Lower lobe of right lung (tissue), 2 donors: Measurements from ENCODE around the gene HTRA3. TPM values are rescaled to one million over a fixed set of nuclear protein-coding genes. Genes with fewer than 3 reads are reported as not detected.

Experiments
- ATAC-seq, 2 donors: fragments of 200-7000 bp; cut with Tn5 transposase; one replicate each; pipeline ENCODE4 v1.9.1; 2020 to 2022; ENCODE audit warnings: mild to moderate bottlenecking in 2 of 2, moderate library complexity in 2 of 2
- DNase-seq: peaks from one replicate; pipeline ENCODE4 v3.0.0-alpha.2; 2020
- H3K27ac ChIP-seq: fragments of 200-600 bp; one replicate; pipeline ENCODE4 v1.8.0; 2022
- H3K27me3 ChIP-seq: fragments of 200-600 bp; one replicate; pipeline ENCODE4 v1.8.0; 2022; ENCODE audit warnings: low read depth
- H3K36me3 ChIP-seq: fragments of 200-600 bp; one replicate; pipeline ENCODE4 v1.8.0; 2022; ENCODE audit warnings: mild to moderate bottlenecking
- H3K4me1 ChIP-seq: fragments of 200-600 bp; one replicate; pipeline ENCODE4 v1.8.0; 2022
- H3K4me3 ChIP-seq: fragments of 200-600 bp; one replicate; pipeline ENCODE4 v1.8.0; 2022; ENCODE audit warnings: mild to moderate bottlenecking
- H3K9me3 ChIP-seq: fragments of 200-600 bp; one replicate; pipeline ENCODE4 v1.8.0; 2022
- CTCF ChIP-seq: fragments of 200-600 bp; IDR thresholded peaks from one replicate; pipeline ENCODE4 v1.8.0; 2022; ENCODE audit warnings: antibody characterized with exemption, mild to moderate bottlenecking
- intact Hi-C: fragments of 100-400 bp; cut with DNase I; formaldehyde crosslinking; loops from one replicate; pipeline ENCODE4 v1.11.0; 2022
- total RNA-seq: library from RNA; stranded (reverse); fragmentation: NEBNext Ultra II Directional; extraction: Animal tissue kit (Norgen Biotek cat#: 25700); gene quantifications from one replicate; pipeline ENCODE4 v1.2.1, GENCODE V29; 2021
- donor health status: DM: no; HTN: yes; CAD: no; lungs with severe emphysema.

Gene HTRA3
- total RNA-seq, 1 donor from 2014 or later, result 15.5 TPM

GRCh38 chr4:8236106-8236919 lies 33.2 kb upstream of the HTRA3 start:
- Histone ChIP-seq H3K9me3 (no peaks in the 10 kb centered on the region), H3K36me3 (peaks cover 72% of the 10 kb centered on the region), H3K27me3 (no peaks in the 10 kb centered on the region), H3K27ac (no peak overlapping the region), H3K4me1 (no peaks in the 10 kb centered on the region), H3K4me3 (no peak overlapping the region)
- ATAC-seq (no peak), DNase-seq (peak; percentile 43)
- TF ChIP-seq CTCF, result no peak
- intact Hi-C loops, result no loop called here

- Histone ChIP-seq H3K27me3 (no peaks in the 10 kb centered on the region), H3K9me3 (no peaks in the 10 kb centered on the region), H3K4me3 (no peak overlapping the region), H3K36me3 (peaks cover 78% of the 10 kb centered on the region), H3K4me1 (peaks cover under 1% of the 10 kb centered on the region), H3K27ac (no peak overlapping the region)
- no peak for TF ChIP-seq CTCF
- ATAC-seq, result no peak
- DNase-seq, result peak; percentile 35
- intact Hi-C loops, result no loop called here
Measured at GRCh38 chr4:8236920-8237195, 32.7 kb upstream of the HTRA3 start.

- peaks cover 6% of the 10 kb centered on the region for H3K4me1 ChIP-seq
- H3K9me3 ChIP-seq, result no peaks in the 10 kb centered on the region
- DNase-seq (peak; percentile 44), ATAC-seq (no peak)
- no peak overlapping the region for H3K4me3 ChIP-seq
- no peaks in the 10 kb centered on the region for H3K27me3 ChIP-seq
- intact Hi-C loops, result no loop called here
- H3K36me3 ChIP-seq, result peaks cover 81% of the 10 kb centered on the region
- TF ChIP-seq CTCF, result no peak
- no peak overlapping the region for H3K27ac ChIP-seq
Measured at GRCh38 chr4:8237256-8237989, 32.1 kb upstream of the HTRA3 start.

- peak; percentile 53 for DNase-seq
- Histone ChIP-seq H3K4me3 (no peak overlapping the region), H3K36me3 (peaks cover 80% of the 10 kb centered on the region), H3K27ac (no peak overlapping the region), H3K4me1 (peaks cover 13% of the 10 kb centered on the region), H3K9me3 (no peaks in the 10 kb centered on the region), H3K27me3 (no peaks in the 10 kb centered on the region)
- intact Hi-C loops, result no loop called here
- TF ChIP-seq CTCF, result no peak
- ATAC-seq, result no peak
Measured at GRCh38 chr4:8238036-8238511, 31.5 kb upstream of the HTRA3 start.

- no peak overlapping the region for H3K27ac ChIP-seq
- no peaks in the 10 kb centered on the region for H3K9me3 ChIP-seq
- TF ChIP-seq CTCF, result peak; percentile 23
- ATAC-seq, result no peak
- DNase-seq, result peak; percentile 34
- intact Hi-C loops, result no loop called here
- H3K36me3 ChIP-seq, result peaks cover 75% of the 10 kb centered on the region
- H3K4me1 ChIP-seq, result peaks cover 14% of the 10 kb centered on the region
- H3K27me3 ChIP-seq, result no peaks in the 10 kb centered on the region
- H3K4me3 ChIP-seq, result no peak overlapping the region
Measured at GRCh38 chr4:8238515-8239053, 31.0 kb upstream of the HTRA3 start.
